GM18951 (cell line): ENCODE results near the gene RABL2A.
"Not testable (repeated sequence)": the region's sequence is repeated elsewhere in the genome, so short reads cannot be mapped to it uniquely, and the experiment has no call there.

ENCODE experiments used
- POLR2A ChIP-seq: IDR thresholded peaks from 4 replicates; pipeline ENCODE4 v1.6.1; 2011; ENCODE audit warnings: mild to moderate bottlenecking; ENCODE audit not compliant: insufficient read length, insufficient read depth; ENCODE audit errors: extremely low read depth
- in situ Hi-C: fragments of 300-500 bp; cut with MboI; formaldehyde crosslinking; loops from one replicate; pipeline ENCODE4 v1.12.0; 2022; ENCODE audit warnings: low sequenced_read_pairs, mixed read lengths, inconsistent platforms; ENCODE audit not compliant: unreplicated experiment

RABL2A gene

DNA sequence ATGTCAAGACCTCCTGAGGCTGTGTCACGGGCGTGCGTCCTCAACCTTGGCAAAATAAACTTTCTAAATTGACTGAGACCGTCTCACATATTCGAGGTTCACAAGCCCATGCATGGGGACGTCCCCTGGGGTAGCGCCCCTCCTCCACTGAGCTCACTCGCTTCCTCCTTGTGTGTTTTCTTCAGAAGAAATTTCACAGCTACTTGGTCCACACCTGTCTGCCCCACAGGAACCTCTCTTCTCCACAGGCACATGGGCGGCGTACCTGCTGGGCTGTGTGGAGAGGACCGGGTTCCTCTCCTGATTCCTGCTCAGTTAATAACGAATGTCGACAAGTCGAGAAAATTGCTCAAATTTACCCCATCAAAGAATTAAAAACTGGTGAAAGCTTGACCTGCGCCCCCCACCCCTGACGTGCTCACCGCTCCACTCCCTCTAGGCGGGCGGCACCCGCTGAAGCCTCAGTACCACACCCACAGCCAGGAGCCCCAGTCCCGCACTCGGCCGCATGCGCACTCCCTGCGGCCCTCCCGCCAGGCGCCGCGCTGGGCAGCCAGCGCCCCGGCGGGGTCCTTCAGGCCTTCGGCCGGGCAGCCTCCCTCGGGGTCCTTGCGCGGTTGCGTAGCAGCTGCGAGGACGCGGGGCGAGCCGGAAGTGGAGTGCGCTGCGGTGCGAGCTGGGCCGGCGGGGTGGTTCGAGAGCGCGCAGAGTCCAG lies at the start of gene RABL2A:
Gene RABL2A, plus strand, starts transcription at position 651 of the 715 bp plus-strand sequence. CDS start 1,341 bp downstream, outside the sequence.
- in situ Hi-C loops, result not testable (repeated sequence)

DNA sequence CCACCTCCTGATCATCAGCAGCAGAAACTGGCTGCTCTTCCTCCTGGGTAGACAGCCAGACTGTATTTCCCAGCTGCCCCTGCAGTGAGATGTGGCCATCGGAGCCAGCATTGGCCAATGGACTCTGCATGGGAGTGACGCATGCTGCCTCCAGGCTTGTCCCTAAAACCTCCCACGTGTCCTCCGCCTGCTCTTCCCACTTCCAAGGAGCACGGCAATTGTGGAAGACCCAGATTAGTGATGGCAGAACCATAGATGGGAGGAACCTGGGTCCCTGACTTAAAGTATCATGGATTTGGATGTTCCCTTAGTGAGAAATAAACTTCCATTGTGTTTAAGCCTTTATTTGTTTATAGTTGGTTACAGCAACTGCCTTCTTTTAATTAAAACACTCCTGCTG lies 48.6 kb upstream of the RABL2A start:
- in situ Hi-C loops, result not testable (repeated sequence)

DNA sequence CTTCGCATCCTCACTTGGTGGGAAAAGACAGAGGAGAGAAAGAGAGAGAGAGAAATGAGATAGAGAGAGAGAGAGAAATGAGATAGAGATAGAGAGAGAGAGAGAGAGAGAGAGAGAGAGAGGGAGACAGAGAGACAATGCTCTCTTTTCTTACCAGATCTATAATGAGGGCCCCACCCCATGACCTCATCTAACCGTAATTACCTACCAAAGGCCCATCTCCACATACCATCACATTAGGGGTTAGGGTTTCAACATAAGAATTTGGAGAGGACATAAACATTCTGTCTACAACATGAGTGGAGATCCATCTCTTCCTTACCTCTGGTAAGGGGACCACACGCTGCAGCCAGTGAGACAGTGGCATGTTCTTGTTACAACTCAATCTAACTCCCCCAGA lies 44.6 kb upstream of the RABL2A start:
- in situ Hi-C loops, result not testable (repeated sequence)

DNA sequence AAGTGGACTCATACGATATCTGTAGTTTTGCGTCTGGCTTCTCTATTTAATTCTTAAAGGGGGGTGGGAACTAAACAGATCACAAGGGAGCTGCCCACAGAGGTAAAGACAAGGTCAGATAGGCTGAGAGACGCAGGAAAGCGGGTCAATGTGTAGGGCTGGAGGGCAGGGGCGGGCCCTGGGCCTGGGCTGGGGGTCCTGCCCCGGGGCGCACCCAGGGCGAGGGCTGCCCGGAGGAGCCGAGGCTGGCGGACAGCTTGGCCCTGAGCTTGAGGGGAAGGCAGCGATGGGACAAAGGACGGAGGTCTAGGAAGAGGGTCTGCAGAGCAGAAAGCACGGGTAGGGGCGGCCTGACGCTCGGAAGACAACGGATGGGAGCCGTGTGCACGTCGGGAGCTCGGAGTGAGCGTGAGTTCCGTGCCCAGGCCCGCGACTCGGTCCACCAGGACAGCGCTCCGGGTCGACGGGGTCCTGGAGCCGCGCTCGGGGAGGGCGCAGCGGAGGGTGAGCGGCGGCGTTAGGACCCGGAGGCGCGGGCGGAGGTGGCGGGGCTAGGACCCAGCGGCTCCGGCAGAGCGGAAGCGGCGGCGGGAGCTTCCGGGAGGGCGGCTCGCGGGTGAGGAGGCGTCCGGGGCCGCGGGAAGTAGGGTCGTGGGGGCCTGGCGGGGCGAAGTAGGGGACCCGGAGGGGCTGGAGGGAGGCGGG lies 43.4 kb upstream of the RABL2A start:
- in situ Hi-C loops, result not testable (repeated sequence)
- peak; percentile 40 for TF ChIP-seq POLR2A

DNA sequence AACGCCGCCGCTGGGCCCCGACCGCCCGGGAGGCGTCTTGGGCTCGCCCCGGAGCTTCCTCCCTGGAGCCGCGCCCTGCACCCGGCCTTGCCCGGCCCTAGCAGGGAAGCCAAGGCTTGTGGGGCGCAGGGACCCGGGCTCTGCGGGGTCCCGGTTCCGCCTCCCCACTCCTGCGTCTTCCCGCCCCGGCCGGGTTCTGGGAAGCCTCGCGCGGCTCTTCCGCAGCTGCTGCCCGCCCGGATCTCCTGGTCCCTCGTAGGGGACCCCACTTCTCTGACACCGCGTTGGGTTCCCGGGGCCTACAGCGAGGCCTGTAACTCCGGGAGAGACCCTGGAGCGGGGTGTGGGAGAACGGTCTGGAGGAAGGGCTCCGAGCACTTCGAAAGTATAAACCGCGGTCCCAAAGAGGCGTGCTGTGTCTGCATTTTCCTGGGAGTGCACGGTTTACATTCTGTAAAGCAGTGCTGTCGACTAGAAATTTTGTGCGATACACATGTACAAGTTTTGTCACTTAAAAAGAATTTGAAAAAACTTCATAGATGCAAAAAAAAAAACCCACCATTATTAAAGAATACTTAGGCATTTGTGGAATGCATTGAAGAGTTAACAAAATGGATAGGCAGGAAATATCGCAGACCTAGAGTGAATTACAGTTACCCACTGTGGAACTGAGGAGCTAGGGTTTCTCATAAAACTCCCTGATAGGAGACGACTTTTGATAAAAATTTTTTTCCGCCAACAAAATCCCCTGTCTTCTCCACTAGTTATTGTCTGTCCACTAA lies 42.6 kb upstream of the RABL2A start:
- in situ Hi-C loops, result not testable (repeated sequence)

DNA sequence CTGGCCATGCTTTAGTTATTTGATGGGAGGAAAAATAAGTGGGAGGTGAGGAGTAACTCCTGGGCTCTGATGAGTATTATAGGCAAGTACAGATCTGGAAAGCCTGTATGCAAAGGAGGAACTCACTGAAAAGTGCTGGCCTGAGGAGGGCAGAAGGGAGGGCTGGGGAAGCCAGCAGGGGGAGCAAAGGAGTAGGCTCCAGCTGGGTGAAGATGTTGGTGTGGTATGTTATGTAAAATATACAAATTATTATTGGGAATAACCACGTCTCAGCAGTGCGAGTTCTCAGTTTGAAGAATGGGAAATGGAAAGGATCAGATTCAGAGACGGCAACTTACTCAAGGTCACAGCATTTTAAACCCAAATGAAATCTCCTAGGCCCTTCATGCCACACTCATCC lies 39.9 kb upstream of the RABL2A start:
- in situ Hi-C loops, result not testable (repeated sequence)

DNA sequence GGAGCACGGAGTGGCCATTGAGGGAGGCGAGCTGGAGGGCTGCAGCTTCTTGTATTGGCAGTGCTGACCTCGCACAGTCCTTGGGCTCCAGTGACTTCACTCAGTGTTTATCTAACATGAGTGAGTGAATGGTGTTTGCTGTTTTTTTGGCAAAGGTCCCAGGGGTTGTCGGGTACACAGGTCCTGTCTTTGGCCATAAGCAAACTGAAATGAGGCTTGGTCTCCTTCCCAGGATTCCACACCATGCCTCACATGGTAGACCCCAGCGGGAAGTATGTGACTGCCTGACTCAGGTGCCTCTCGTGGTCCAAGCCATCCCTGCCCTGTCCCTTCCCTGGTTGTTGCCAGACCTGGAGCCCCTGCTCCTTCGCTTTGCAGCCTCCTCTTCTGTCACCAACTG lies 37.5 kb upstream of the RABL2A start:
- in situ Hi-C loops, result not testable (repeated sequence)

DNA sequence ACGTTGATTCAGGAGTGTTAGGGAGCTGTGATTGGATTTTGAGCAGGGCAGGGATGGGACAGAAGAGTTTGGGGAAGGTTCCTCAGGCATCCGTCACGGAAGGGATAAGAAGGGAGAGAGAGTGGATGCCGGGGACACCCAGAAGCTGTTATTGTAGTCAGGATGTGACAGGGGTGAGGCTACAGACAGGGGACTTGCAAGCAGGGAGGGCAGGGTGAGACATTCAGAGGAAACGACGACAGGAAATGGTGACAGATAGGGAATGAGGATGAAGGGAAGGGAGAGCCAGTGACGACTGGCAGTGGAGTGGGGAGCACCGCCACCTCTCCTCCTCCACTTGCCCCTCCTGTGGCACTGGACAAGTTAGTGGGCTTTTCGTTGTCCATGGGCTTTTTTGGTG lies 35.1 kb upstream of the RABL2A start:
- in situ Hi-C loops, result not testable (repeated sequence)

DNA sequence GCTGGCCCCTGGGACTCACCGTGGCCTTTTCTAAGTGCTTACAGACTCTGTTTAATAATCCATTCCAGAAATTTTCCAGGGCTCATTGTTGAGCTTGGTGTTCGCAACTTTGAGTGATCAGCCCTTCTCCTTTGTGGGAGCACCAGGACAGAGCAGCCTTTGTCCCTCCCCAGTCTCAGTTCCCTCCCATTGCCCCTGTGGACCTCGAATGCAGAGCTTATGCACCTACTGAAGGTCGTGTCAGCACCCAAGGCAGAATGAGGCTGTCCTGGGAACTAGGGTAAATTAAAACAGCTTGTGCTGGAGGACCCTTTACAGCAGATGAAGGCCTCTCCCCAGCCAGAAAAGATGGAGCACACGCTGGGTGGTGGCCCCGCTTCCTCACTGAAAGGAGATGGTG lies 33.8 kb upstream of the RABL2A start:
- in situ Hi-C loops, result not testable (repeated sequence)

DNA sequence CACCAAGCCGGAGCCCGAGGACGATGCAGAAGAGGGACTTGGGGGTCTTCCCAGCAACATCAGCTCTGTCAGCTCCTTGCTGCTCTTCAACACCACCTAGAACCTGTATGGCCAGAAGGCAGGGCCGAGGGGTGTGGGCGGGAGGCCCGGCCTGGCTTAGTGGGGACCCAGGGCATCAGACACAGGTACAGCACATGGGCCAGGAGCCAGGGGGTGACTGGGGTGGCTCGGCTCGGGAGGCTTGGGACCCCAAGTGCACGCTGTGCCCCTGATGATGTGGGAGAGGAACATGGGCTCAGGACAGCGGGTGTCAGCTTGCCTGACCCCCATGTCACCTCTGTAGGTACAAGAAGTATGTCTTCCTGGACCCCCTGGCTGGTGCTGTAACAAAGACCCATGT lies 31.3 kb upstream of the RABL2A start:
- in situ Hi-C loops, result not testable (repeated sequence)

DNA sequence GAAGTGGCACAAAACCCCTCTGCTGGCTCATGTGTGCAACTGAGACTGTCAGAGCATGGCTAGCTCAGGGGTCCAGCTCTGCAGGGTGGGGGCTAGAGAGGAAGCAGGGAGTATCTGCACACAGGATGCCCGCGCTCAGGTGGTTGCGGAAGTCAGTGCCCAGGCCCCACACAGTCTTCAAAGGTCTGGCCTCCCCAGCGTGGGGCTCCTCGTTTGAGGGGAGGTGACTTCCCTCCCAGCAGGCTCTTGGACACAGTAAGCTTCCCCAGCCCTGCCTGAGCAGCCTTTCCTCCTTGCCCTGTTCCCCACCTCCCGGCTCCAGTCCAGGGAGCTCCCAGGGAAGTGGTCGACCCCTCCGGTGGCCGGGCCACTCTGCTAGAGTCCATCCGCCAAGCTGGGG lies 29.9 kb upstream of the RABL2A start:
- in situ Hi-C loops, result not testable (repeated sequence)

DNA sequence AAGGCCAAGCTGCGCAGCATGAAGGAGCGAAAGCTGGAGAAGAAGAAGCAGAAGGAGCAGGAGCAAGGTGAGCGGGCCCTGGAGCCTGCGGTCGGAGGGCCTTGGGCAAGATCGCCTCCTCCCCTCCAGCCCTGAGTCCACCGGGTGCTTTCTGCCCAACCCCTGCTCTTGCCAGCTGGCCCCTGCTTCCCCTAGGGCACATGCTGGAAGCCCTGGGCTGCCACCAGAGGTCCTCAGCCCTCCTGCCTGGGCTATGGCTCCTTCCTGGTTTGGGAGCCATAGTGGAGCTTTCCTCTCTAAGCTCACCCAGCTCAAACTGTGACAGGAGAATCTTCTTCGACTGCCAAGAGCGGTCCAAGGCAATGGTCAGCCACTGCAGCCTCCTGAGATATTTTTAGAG lies 29.5 kb upstream of the RABL2A start:
- in situ Hi-C loops, result not testable (repeated sequence)

DNA sequence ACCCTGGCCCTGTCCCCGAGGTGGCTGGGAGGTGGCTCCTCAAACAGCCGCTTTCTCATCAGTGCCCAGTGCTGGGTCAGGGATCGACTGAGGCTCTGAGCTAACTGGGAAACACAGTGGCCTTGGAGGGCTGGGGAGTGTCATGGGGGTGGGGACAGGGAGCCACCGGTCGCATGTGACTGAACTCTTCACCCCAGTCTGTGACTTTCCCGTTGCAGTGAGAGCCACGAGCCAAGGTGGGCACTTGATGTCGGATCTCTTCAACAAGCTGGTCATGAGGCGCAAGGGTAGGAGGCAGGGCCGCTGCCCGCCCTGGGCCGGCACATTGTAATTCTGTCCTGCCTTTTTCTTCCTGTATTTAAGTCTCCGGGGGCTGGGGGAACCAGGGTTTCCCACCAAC lies 28.9 kb upstream of the RABL2A start:
- in situ Hi-C loops, result not testable (repeated sequence)

DNA sequence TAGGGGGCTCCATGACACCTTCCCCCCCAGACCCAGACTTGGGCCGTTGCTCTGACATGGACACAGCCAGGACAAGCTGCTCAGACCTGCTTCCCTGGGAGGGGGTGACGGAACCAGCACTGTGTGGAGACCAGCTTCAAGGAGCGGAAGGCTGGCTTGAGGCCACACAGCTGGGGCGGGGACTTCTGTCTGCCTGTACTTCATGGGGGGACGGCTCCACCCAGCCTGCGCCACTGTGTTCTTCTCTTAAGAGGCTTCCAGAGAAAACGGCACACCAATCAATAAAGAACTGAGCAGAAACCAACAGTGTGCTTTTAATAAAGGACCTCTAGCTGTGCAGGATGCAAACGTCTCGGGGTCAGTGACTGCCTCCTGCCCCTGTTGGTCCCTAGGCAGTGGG lies 28.3 kb upstream of the RABL2A start:
- in situ Hi-C loops, result not testable (repeated sequence)

DNA sequence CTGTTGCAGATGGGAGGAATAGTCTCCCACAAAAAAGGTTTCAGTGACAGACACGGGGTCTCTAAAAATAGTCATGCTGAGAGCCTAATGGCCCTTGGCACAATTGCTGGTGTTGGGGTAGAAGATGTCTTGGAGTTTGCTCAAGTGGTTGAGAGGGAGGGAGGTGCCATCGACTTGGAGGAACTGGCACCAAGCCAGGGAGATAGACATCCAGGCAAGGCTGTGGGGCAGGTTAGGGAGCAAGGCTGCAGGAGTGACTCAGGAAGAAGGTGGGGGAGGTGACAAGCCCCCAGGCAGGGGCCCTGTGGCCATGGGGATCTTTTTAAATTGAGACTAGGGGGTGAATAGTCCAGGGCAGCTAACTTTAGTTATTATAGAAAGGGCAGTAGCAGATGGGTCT lies 27.9 kb upstream of the RABL2A start:
- in situ Hi-C loops, result not testable (repeated sequence)

DNA sequence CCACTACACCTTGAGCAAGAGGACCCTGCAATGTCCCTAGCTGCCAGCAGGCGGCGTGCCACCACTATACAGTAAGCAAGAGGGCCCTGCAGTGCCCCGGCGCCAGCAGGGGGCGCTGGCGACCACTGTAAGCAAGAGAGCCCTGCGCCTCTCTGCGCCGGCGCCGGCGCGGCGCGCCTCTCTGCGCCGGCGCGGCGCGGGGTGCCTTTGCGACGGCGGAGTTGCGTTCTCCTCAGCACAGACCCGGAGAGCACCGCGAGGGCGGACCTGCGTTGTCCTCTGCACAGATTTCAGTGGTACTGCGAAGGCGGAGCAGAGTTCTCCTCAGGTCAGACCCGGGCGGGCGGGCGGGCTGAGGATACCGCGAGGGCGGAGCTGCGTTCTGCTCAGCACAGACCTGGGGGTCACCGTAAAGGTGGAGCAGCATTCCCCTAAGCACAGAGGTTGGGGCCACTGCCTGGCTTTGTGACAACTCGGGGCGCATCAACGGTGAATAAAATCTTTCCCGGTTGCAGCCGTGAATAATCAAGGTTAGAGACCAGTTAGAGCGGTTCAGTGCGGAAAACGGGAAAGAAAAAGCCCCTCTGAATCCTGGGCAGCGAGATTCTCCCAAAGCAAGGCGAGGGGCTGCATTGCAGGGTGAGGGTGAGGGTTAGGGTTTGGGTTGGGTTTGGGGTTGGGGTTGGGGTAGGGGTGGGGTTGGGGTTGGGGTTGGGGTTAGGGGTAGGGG lies 24.9 kb upstream of the RABL2A start:
- in situ Hi-C loops, result not testable (repeated sequence)
